HEK293 (cell line): Measurements from ENCODE around the gene KCNAB2.
A peak's percentile ranks its signal among the peaks of the same experiment; 100 is the strongest.

Experiments used
- CTCF ChIA-PET: fragments of 350-600 bp; formaldehyde crosslinking; extraction: SDS; loops from one replicate; lab custom pipeline; 2021; ENCODE audit warnings: antibody characterized with exemption; lab: Yijun Ruan, JAX
- POLR2A ChIA-PET: fragments of 300-600 bp; formaldehyde crosslinking; extraction: SDS; loops from one replicate; lab custom pipeline; 2020; ENCODE audit warnings: antibody characterized with exemption, inconsistent platforms; lab: Yijun Ruan, JAX
- H3K27ac ChIP-seq: fragments of 200-500 bp; sonication (Bioruptor generic); 2 replicates; pipeline ENCODE4 v1.5.1; 2014; ENCODE audit warnings: low read depth, low read length, control low read depth, inconsistent platforms; ENCODE audit errors: extremely low read depth
- H3K36me3 ChIP-seq, 2 experiments: fragments of 200-500 bp in 1 of 2; sonication (Bioruptor generic) in 1 of 2; 1 replicate in 1 of 2; 2 replicates in 1 of 2; pipeline ENCODE4 v1.5.1; 2014 to 2017; ENCODE audit warnings: inconsistent platforms in 2 of 2, low read length in 2 of 2; ENCODE audit not compliant: control insufficient read depth in 2 of 2, insufficient read depth in 1 of 2
- H3K4me1 ChIP-seq: fragments of 200-500 bp; sonication (Bioruptor generic); 2 replicates; pipeline ENCODE4 v1.5.1; 2014; ENCODE audit warnings: mild to moderate bottlenecking, low read length, inconsistent platforms; ENCODE audit not compliant: control insufficient read depth, insufficient read depth
- H3K4me3 ChIP-seq: 2 replicates; pipeline ENCODE4 v1.5.1; 2011; ENCODE audit warnings: low read depth, mild to moderate bottlenecking, control low read depth, low read length, moderate library complexity
- H3K9me3 ChIP-seq: fragments of 200-500 bp; sonication (Bioruptor generic); 2 replicates; pipeline ENCODE4 v1.5.1; 2014; ENCODE audit warnings: low read depth, low read length, inconsistent platforms; ENCODE audit not compliant: control insufficient read depth, insufficient read depth
- GLIS1 ChIP-seq: fragments of 450-650 bp; formaldehyde crosslinking; IDR thresholded peaks from 2 replicates; pipeline ENCODE4 v1.5.1; 2016; ENCODE audit warnings: missing biosample characterization, missing genetic modification characterization
- HOXA7 ChIP-seq: sonication (generic); formaldehyde crosslinking; IDR thresholded peaks from 2 replicates; pipeline ENCODE4 v1.8.1; 2022; ENCODE audit warnings: missing genetic modification reagents, borderline replicate concordance
- KLF10 ChIP-seq: fragments of 450-650 bp; IDR thresholded peaks from 2 replicates; pipeline ENCODE4 v1.5.1; 2018; ENCODE audit warnings: missing biosample characterization, mild to moderate bottlenecking, missing genetic modification characterization
- KLF16 ChIP-seq: fragments of 450-650 bp; formaldehyde crosslinking; IDR thresholded peaks from 2 replicates; pipeline ENCODE4 v1.5.1; 2017; ENCODE audit warnings: missing biosample characterization, missing genetic modification characterization
- MEIS1 ChIP-seq: sonication (generic); formaldehyde crosslinking; IDR thresholded peaks from 2 replicates; pipeline ENCODE4 v1.8.1; 2022; ENCODE audit warnings: missing genetic modification reagents, mild to moderate bottlenecking, borderline replicate concordance
- MYNN ChIP-seq: fragments of 450-650 bp; formaldehyde crosslinking; IDR thresholded peaks from 2 replicates; pipeline ENCODE4 v1.5.1; 2016; ENCODE audit warnings: missing biosample characterization, missing genetic modification characterization, borderline replicate concordance
- OSR2 ChIP-seq: fragments of 450-650 bp; formaldehyde crosslinking; IDR thresholded peaks from 2 replicates; pipeline ENCODE4 v1.5.1; 2016; ENCODE audit warnings: missing biosample characterization, missing genetic modification characterization
- OVOL3 ChIP-seq: fragments of 450-650 bp; formaldehyde crosslinking; IDR thresholded peaks from 2 replicates; pipeline ENCODE4 v1.5.1; 2016; ENCODE audit warnings: missing biosample characterization, missing genetic modification characterization
- ZNF132 ChIP-seq: fragments of 450-650 bp; formaldehyde crosslinking; IDR thresholded peaks from 2 replicates; pipeline ENCODE4 v1.5.1; 2017; ENCODE audit warnings: missing biosample characterization, missing genetic modification characterization, borderline replicate concordance
- ZNF169 ChIP-seq: fragments of 450-650 bp; formaldehyde crosslinking; IDR thresholded peaks from 2 replicates; pipeline ENCODE4 v1.5.1; 2016; ENCODE audit warnings: missing biosample characterization, missing genetic modification characterization
- ZNF214 ChIP-seq: fragments of 450-650 bp; formaldehyde crosslinking; IDR thresholded peaks from 2 replicates; pipeline ENCODE4 v1.5.1; 2017; ENCODE audit warnings: missing biosample characterization, mild to moderate bottlenecking, missing genetic modification characterization, borderline replicate concordance
- ZNF311 ChIP-seq: fragments of 450-650 bp; formaldehyde crosslinking; IDR thresholded peaks from 2 replicates; pipeline ENCODE4 v1.5.1; 2017; ENCODE audit warnings: missing biosample characterization, missing genetic modification characterization, borderline replicate concordance
- ZNF558 ChIP-seq: fragments of 450-650 bp; formaldehyde crosslinking; IDR thresholded peaks from 2 replicates; pipeline ENCODE4 v1.5.1; 2016; ENCODE audit warnings: missing biosample characterization, missing genetic modification characterization
- ZNF654 ChIP-seq: fragments of 450-650 bp; formaldehyde crosslinking; IDR thresholded peaks from 2 replicates; pipeline ENCODE4 v1.5.1; 2016; ENCODE audit warnings: low read depth, missing biosample characterization, missing genetic modification characterization
- ZNF768 ChIP-seq: fragments of 450-650 bp; formaldehyde crosslinking; IDR thresholded peaks from 2 replicates; pipeline ENCODE4 v1.5.1; 2018; ENCODE audit warnings: missing biosample characterization, mild to moderate bottlenecking, missing genetic modification characterization
- ZNF785 ChIP-seq: fragments of 450-650 bp; formaldehyde crosslinking; IDR thresholded peaks from 2 replicates; pipeline ENCODE4 v1.5.1; 2016; ENCODE audit warnings: missing biosample characterization, missing genetic modification characterization
- ZNF837 ChIP-seq: fragments of 450-650 bp; formaldehyde crosslinking; IDR thresholded peaks from 2 replicates; pipeline ENCODE4 v1.5.1; 2016; ENCODE audit warnings: missing biosample characterization, missing genetic modification characterization
- TF ChIP-seq, protein P1 (sequence below): fragments of 450-650 bp; formaldehyde crosslinking; IDR thresholded peaks from 2 replicates; pipeline ENCODE4 v1.5.1; 2016; ENCODE audit warnings: missing biosample characterization, missing genetic modification characterization
- TF ChIP-seq, protein P2 (sequence below): fragments of 450-650 bp; formaldehyde crosslinking; IDR thresholded peaks from 2 replicates; pipeline ENCODE4 v1.5.1; 2016; ENCODE audit warnings: missing biosample characterization, missing genetic modification characterization
- TF ChIP-seq, protein P3 (sequence below): fragments of 450-650 bp; formaldehyde crosslinking; conservative IDR thresholded peaks from 2 replicates; pipeline ENCODE4 v1.5.1; 2016; ENCODE audit warnings: low read depth, missing biosample characterization, missing genetic modification characterization
- TF ChIP-seq, protein P4 (sequence below): fragments of 450-650 bp; formaldehyde crosslinking; IDR thresholded peaks from 2 replicates; pipeline ENCODE4 v1.5.1; 2017; ENCODE audit warnings: missing biosample characterization, missing genetic modification characterization
- TF ChIP-seq, protein P5 (sequence below): fragments of 450-650 bp; formaldehyde crosslinking; IDR thresholded peaks from 2 replicates; pipeline ENCODE4 v1.5.1; 2016; ENCODE audit warnings: missing biosample characterization, missing genetic modification characterization, borderline replicate concordance
- TF ChIP-seq, protein P6 (sequence below): fragments of 450-650 bp; formaldehyde crosslinking; IDR thresholded peaks from 2 replicates; pipeline ENCODE4 v1.5.1; 2017; ENCODE audit warnings: missing biosample characterization, mild to moderate bottlenecking, missing genetic modification characterization, moderate library complexity

The KCNAB2 gene

DNA sequence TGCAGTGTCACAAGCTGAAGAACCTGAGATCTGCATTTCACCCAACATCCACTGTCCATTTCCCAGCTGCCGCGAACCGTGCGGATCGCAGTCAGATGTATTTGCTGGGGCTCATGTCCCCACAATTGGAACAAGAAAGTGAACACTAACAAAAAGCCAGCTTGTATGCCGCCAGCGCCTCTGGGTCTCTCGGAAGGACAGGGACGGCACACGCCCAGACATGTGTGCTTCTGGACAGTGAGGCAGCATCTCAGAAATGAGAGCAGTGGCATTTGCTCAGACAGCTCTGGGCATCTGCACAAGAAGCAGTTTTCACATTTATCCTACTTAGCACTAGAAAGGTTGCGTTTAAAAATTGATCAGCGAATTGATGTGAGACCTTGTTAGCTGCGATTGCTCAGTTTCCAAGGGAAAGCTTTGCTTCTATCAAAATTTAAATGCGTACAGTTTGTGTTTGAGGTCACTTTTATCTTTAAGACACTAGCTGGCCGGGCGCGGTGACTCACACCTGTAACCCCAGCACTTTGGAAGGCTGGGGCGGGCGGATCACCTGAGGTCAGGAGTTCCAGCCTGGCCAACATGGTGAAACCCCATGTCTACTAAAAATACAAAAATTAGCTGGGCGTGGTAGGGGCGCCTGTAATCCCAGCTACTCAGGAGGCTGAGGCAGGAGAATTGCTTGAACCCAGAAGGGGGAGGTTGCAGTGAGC is 28.7 kb downstream of the KCNAB2 start (continued):
- TF ChIP-seq MYNN (no peak), MEIS1 (no peak), ZNF311 (tag by site-specific recombination) (no peak), ZNF214 (no peak), ZNF785 (no peak)
- TF ChIP-seq, protein P1, sequence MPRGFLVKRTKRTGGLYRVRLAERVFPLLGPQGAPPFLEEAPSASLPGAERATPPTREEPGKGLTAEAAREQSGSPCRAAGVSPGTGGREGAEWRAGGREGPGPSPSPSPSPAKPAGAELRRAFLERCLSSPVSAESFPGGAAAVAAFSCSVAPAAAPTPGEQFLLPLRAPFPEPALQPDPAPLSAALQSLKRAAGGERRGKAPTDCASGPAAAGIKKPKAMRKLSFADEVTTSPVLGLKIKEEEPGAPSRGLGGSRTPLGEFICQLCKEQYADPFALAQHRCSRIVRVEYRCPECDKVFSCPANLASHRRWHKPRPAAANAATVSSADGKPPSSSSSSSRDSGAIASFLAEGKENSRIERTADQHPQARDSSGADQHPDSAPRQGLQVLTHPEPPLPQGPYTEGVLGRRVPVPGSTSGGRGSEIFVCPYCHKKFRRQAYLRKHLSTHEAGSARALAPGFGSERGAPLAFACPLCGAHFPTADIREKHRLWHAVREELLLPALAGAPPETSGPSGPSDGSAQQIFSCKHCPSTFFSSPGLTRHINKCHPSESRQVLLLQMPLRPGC, result no peak
- TF ChIP-seq, protein P2, sequence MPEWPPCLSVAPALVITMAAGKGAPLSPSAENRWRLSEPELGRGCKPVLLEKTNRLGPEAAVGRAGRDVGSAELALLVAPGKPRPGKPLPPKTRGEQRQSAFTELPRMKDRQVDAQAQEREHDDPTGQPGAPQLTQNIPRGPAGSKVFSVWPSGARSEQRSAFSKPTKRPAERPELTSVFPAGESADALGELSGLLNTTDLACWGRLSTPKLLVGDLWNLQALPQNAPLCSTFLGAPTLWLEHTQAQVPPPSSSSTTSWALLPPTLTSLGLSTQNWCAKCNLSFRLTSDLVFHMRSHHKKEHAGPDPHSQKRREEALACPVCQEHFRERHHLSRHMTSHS, result no peak
- TF ChIP-seq, all 188 proteins: peak for 0

DNA sequence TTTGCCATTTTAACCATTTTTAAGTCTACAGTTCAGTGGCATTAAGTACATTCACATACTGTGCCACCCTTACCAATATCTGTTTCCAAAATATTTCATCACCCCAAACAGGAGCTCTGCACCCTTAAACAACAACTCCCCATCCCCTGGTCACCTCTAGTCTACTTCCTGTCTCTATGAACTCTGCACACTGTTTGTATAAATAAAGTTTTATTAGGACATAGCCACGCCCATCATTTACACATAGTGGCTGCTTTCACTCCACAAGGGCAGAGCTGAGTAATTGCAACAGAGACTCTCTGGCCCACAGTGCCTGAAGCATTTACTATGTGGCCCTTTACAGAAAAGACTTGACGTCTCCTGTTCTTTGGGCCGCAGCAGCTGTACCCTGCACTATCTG is 30.1 kb downstream of the KCNAB2 start:
- ChIA-PET POLR2A (no interaction called here), CTCF (no interaction called here)
- TF ChIP-seq, protein P3, sequence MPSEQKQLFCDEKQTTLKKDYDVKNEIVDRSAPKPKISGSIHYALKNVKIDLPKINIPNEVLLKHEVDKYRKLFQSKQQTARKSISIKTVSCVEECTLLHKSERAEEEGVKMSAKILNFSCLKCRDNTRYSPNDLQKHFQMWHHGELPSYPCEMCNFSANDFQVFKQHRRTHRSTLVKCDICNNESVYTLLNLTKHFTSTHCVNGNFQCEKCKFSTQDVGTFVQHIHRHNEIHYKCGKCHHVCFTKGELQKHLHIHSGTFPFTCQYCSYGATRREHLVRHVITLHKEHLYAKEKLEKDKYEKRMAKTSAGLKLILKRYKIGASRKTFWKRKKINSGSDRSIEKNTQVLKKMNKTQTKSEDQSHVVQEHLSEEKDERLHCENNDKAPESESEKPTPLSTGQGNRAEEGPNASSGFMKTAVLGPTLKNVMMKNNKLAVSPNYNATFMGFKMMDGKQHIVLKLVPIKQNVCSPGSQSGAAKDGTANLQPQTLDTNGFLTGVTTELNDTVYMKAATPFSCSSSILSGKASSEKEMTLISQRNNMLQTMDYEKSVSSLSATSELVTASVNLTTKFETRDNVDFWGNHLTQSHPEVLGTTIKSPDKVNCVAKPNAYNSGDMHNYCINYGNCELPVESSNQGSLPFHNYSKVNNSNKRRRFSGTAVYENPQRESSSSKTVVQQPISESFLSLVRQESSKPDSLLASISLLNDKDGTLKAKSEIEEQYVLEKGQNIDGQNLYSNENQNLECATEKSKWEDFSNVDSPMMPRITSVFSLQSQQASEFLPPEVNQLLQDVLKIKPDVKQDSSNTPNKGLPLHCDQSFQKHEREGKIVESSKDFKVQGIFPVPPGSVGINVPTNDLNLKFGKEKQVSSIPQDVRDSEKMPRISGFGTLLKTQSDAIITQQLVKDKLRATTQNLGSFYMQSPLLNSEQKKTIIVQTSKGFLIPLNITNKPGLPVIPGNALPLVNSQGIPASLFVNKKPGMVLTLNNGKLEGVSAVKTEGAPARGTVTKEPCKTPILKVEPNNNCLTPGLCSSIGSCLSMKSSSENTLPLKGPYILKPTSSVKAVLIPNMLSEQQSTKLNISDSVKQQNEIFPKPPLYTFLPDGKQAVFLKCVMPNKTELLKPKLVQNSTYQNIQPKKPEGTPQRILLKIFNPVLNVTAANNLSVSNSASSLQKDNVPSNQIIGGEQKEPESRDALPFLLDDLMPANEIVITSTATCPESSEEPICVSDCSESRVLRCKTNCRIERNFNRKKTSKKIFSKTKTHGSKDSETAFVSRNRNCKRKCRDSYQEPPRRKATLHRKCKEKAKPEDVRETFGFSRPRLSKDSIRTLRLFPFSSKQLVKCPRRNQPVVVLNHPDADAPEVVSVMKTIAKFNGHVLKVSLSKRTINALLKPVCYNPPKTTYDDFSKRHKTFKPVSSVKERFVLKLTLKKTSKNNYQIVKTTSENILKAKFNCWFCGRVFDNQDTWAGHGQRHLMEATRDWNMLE (tag by site-specific recombination), result 0 out of 2 replicates have a peak, but pooled peaks have one; percentile 31
- 0 out of 2 replicates have a peak, but pooled peaks have one; percentile 35 for TF ChIP-seq KLF16 (tag by site-specific recombination)
- TF ChIP-seq, protein P4, sequence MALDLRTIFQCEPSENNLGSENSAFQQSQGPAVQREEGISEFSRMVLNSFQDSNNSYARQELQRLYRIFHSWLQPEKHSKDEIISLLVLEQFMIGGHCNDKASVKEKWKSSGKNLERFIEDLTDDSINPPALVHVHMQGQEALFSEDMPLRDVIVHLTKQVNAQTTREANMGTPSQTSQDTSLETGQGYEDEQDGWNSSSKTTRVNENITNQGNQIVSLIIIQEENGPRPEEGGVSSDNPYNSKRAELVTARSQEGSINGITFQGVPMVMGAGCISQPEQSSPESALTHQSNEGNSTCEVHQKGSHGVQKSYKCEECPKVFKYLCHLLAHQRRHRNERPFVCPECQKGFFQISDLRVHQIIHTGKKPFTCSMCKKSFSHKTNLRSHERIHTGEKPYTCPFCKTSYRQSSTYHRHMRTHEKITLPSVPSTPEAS, result no peak
- TF ChIP-seq ZNF311 (tag by site-specific recombination), result no peak
- TF ChIP-seq OVOL3, result no peak
- TF ChIP-seq HOXA7 (CRISPR knock-in tag), result no peak
- TF ChIP-seq ZNF768, result no peak
- no peak for TF ChIP-seq ZNF654 (tag by site-specific recombination)
- TF ChIP-seq, protein P5, sequence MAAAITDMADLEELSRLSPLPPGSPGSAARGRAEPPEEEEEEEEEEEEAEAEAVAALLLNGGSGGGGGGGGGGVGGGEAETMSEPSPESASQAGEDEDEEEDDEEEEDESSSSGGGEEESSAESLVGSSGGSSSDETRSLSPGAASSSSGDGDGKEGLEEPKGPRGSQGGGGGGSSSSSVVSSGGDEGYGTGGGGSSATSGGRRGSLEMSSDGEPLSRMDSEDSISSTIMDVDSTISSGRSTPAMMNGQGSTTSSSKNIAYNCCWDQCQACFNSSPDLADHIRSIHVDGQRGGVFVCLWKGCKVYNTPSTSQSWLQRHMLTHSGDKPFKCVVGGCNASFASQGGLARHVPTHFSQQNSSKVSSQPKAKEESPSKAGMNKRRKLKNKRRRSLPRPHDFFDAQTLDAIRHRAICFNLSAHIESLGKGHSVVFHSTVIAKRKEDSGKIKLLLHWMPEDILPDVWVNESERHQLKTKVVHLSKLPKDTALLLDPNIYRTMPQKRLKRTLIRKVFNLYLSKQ (tag by site-specific recombination), result no peak
- TF ChIP-seq, protein P6, sequence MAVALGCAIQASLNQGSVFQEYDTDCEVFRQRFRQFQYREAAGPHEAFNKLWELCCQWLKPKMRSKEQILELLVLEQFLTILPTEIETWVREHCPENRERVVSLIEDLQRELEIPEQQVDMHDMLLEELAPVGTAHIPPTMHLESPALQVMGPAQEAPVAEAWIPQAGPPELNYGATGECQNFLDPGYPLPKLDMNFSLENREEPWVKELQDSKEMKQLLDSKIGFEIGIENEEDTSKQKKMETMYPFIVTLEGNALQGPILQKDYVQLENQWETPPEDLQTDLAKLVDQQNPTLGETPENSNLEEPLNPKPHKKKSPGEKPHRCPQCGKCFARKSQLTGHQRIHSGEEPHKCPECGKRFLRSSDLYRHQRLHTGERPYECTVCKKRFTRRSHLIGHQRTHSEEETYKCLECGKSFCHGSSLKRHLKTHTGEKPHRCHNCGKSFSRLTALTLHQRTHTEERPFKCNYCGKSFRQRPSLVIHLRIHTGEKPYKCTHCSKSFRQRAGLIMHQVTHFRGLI (tag by site-specific recombination), result no peak
- TF ChIP-seq KLF10, result peak; percentile 79
- TF ChIP-seq ZNF169 (tag by site-specific recombination), result no peak
- TF ChIP-seq GLIS1, result no peak
- no peak for TF ChIP-seq OSR2 (tag by site-specific recombination)
- no peak for TF ChIP-seq ZNF558 (tag by site-specific recombination)
- TF ChIP-seq ZNF132 (tag by site-specific recombination), result no peak
- no peak for TF ChIP-seq ZNF837 (tag by site-specific recombination)
- TF ChIP-seq, protein P1, result no peak

More for the DNA sequence above, 30.1 kb downstream of the KCNAB2 start:
- Histone ChIP-seq H3K4me1 (no peaks in the 10 kb centered on the region), H3K4me3 (no peak overlapping the region), H3K27ac (no peak overlapping the region), H3K36me3 (no peaks in the 10 kb centered on the region), H3K9me3 (no peaks in the 10 kb centered on the region)
